WTC11 (cell line): ENCODE data around the gene S100P. TPM values are rescaled to one million over a fixed set of nuclear protein-coding genes. Genes with fewer than 3 reads are reported as not detected.

Source experiments
- ATAC-seq: fragments of 200-7000 bp; cut with Tn5 transposase; 2 replicates; pipeline ENCODE4 v1.10.0; 2021; ENCODE audit warnings: mild to moderate bottlenecking, moderate library complexity
- CTCF ChIA-PET: fragments of 300-600 bp; sonication (Branson Sonifier 250); formaldehyde crosslinking; loops from one replicate; lab custom pipeline; 2021; ENCODE audit warnings: antibody characterized with exemption; lab: Charles Lee
- POLR2A ChIA-PET: fragments of 350-600 bp; sonication (Branson Sonifier 250); formaldehyde crosslinking; loops from one replicate; lab custom pipeline; 2021; ENCODE audit warnings: antibody characterized with exemption; lab: Charles Lee
- DNase-seq: peaks from one replicate; pipeline ENCODE4 v3.0.0; 2021; ENCODE audit warnings: low spot score
- H3K27ac Mint-ChIP-seq: 2 replicates; pipeline ENCODE4 v1.8.0; 2021; ENCODE audit warnings: mixed read lengths
- H3K27me3 Mint-ChIP-seq: 2 replicates; pipeline ENCODE4 v1.8.0; 2021; ENCODE audit warnings: low read depth, mild to moderate bottlenecking, moderate library complexity, mixed read lengths
- H3K36me3 Mint-ChIP-seq: 2 replicates; pipeline ENCODE4 v1.8.0; 2021; ENCODE audit warnings: mixed read lengths
- H3K4me1 Mint-ChIP-seq: 2 replicates; pipeline ENCODE4 v1.8.0; 2022; ENCODE audit warnings: mixed read lengths
- H3K4me3 Mint-ChIP-seq: 2 replicates; pipeline ENCODE4 v1.8.0; 2021; ENCODE audit warnings: mild to moderate bottlenecking, moderate library complexity, mixed read lengths
- H3K9me3 Mint-ChIP-seq: 2 replicates; pipeline ENCODE4 v1.8.0; 2021; ENCODE audit warnings: mixed read lengths
- ATF2 ChIP-seq: sonication (generic); formaldehyde crosslinking; IDR thresholded peaks from 2 replicates; pipeline ENCODE4 v1.8.1; 2022; ENCODE audit warnings: low read depth, missing genetic modification reagents, borderline replicate concordance
- ATF3 ChIP-seq: sonication (generic); formaldehyde crosslinking; conservative IDR thresholded peaks from 2 replicates; pipeline ENCODE4 v1.8.1; 2022; ENCODE audit warnings: mild to moderate bottlenecking, missing genetic modification reagents
- E2F1 ChIP-seq: sonication (generic); formaldehyde crosslinking; IDR thresholded peaks from 2 replicates; pipeline ENCODE4 v1.8.0; 2022; ENCODE audit warnings: mild to moderate bottlenecking, missing genetic modification reagents
- FOXK1 ChIP-seq: sonication (generic); formaldehyde crosslinking; IDR thresholded peaks from 2 replicates; pipeline ENCODE4 v1.8.0; 2022; ENCODE audit warnings: mild to moderate bottlenecking, moderate library complexity, missing genetic modification reagents
- FOXP1 ChIP-seq: sonication (generic); formaldehyde crosslinking; IDR thresholded peaks from 2 replicates; pipeline ENCODE4 v1.8.0; 2022; ENCODE audit warnings: missing genetic modification reagents, mild to moderate bottlenecking, moderate library complexity, borderline replicate concordance
- GABPB1 ChIP-seq: sonication (generic); formaldehyde crosslinking; IDR thresholded peaks from 2 replicates; pipeline ENCODE4 v1.8.1; 2023; ENCODE audit warnings: mild to moderate bottlenecking, missing genetic modification reagents
- MLX ChIP-seq: sonication (generic); formaldehyde crosslinking; IDR thresholded peaks from 2 replicates; pipeline ENCODE4 v1.8.1; 2023; ENCODE audit warnings: mild to moderate bottlenecking, missing genetic modification reagents, moderate library complexity
- NFE2L1 ChIP-seq: sonication (generic); formaldehyde crosslinking; IDR thresholded peaks from 2 replicates; pipeline ENCODE4 v1.8.1; 2023; ENCODE audit warnings: missing genetic modification reagents
- PRDM15 ChIP-seq: sonication (generic); formaldehyde crosslinking; IDR thresholded peaks from 2 replicates; pipeline ENCODE4 v1.8.0; 2022; ENCODE audit warnings: missing genetic modification reagents
- RELA ChIP-seq: sonication (generic); formaldehyde crosslinking; IDR thresholded peaks from 2 replicates; pipeline ENCODE4 v1.8.1; 2022; ENCODE audit warnings: missing genetic modification reagents, mild to moderate bottlenecking, borderline replicate concordance
- RORB ChIP-seq: fragments of 250-450 bp; sonication (Bioruptor Pico); IDR thresholded peaks from 2 replicates; pipeline ENCODE4 v1.9.0; 2021; ENCODE audit warnings: mild to moderate bottlenecking
- ZMAT4 ChIP-seq: fragments of 250-450 bp; sonication (Bioruptor Pico); IDR thresholded peaks from 2 replicates; pipeline ENCODE4 v1.9.0; 2021; ENCODE audit warnings: mild to moderate bottlenecking
- ZNF121 ChIP-seq: sonication (generic); formaldehyde crosslinking; IDR thresholded peaks from 2 replicates; pipeline ENCODE4 v1.8.0; 2023; ENCODE audit warnings: missing genetic modification reagents
- ZNF232 ChIP-seq: sonication (generic); formaldehyde crosslinking; IDR thresholded peaks from 2 replicates; pipeline ENCODE4 v1.8.0; 2022; ENCODE audit warnings: mild to moderate bottlenecking, missing genetic modification reagents
- ZNF281 ChIP-seq: sonication (generic); formaldehyde crosslinking; IDR thresholded peaks from 2 replicates; pipeline ENCODE4 v1.8.0; 2023; ENCODE audit warnings: mild to moderate bottlenecking, missing genetic modification reagents
- ZNF671 ChIP-seq: fragments of 250-450 bp; sonication (Bioruptor Pico); IDR thresholded peaks from 2 replicates; pipeline ENCODE4 v1.8.0; 2021; ENCODE audit warnings: mild to moderate bottlenecking
- total RNA-seq: library from RNA; stranded (reverse); gene quantifications from 3 replicates; pipeline ENCODE4 v1.2.3, GENCODE V29; 2021

Gene S100P
- total RNA-seq, 1 experiment from 2014 or later: not detected

- CTCF ChIA-PET: interaction anchor here (0.8 to 3.8 kb wide), 4 partner anchors 131 to 371 kb away, joined by 3 to 13 read pairs (median 4); partner anchors contain the start of gene TADA2B
- Mint-ChIP-seq H3K4me3 (no peak overlapping the region), H3K27me3 (no peaks in the 10 kb centered on the region; the same call in 1 of the 2 replicates), H3K9me3 (no peaks in the 10 kb centered on the region), H3K4me1 (peaks cover 16% of the 10 kb centered on the region), H3K36me3 (no peaks in the 10 kb centered on the region), H3K27ac (no peak overlapping the region)
- POLR2A ChIA-PET: interaction anchor here (0.5 kb wide), 1 partner anchor 1479 kb away, joined by 3 read pairs; no protein-coding TSS in a partner anchor
- no peak for ATAC-seq
- TF ChIP-seq NFE2L1 (CRISPR knock-in tag): no peak
- TF ChIP-seq GABPB1: no peak
- TF ChIP-seq PRDM15: no peak
- TF ChIP-seq ATF3 (CRISPR knock-in tag): no peak
- no peak for TF ChIP-seq ZNF121 (CRISPR knock-in tag)
- TF ChIP-seq MLX (CRISPR knock-in tag): no peak
- TF ChIP-seq ZMAT4 (CRISPR knock-in tag): no peak
- TF ChIP-seq ZNF281 (CRISPR knock-in tag): no peak
- no peak for TF ChIP-seq FOXP1 (CRISPR knock-in tag)
- TF ChIP-seq E2F1 (CRISPR knock-in tag): no peak
- no peak for TF ChIP-seq ZNF232 (CRISPR knock-in tag)
- TF ChIP-seq ZNF671 (CRISPR knock-in tag): no peak
- TF ChIP-seq RORB: no peak
- TF ChIP-seq ATF2 (CRISPR knock-in tag): no peak
- no peak for TF ChIP-seq FOXK1
- TF ChIP-seq RELA (CRISPR knock-in tag): no peak
- DNase-seq: no peak
These were observed 37.6 kb downstream of the S100P start for GRCh38 chr4:6731318-6731675.
